GM12864 (cell line): ENCODE data around the gene SNX4.

Experiments
- DNase-seq: peaks from one replicate; pipeline ENCODE4 v3.0.0-alpha.2; 2011; ENCODE audit warnings: low read depth
- H3K4me3 ChIP-seq: 2 replicates; pipeline ENCODE4 v1.5.1; 2011; ENCODE audit warnings: mild to moderate bottlenecking, low read depth, low read length, control low read depth
- CTCF ChIP-seq: IDR thresholded peaks from 2 replicates; pipeline ENCODE4 v1.5.1; 2011; ENCODE audit warnings: low read depth, mild to moderate bottlenecking, moderate library complexity, low read length, control low read depth, inconsistent platforms; ENCODE audit errors: missing control alignments

The SNX4 gene

DNA sequence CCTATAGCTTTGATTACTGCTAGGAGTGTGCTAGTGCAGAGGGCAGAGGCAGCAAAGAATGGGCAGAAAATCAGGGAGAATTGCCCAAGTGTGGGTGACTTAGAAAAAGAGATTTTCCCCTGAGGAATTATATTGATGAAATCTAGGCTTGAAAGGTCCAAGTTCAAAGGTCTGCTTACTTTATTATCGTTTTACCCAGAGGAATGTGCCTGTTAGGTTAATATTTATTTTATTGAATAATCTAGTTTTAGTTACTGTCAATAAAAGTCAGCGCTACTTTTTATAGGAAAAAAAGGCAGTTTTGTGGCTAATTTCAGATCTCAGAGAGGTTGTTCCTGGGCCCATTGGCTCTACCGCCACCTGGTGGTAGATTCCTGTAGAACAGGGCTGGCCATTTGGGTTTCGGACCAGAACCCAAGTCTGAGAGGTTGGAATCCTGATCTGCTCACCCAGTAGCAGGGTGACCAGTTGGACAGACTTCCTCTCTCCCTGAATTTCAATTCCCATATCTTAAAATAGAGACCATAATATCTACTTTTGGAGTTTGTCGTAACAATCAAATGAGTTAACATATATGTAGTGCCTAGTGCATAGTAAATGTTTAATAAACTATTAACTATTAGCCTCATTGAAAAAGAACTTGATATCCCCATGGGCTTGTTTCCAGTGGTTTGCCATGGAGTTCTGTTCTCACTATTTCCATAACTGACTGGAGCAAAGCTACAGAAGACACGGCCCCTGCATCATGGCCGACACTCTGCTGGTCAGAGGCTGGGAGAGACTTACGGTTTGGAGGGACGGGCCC is 82.2 kb downstream of the SNX4 start:
- peak; percentile 94 for TF ChIP-seq CTCF
- DNase-seq: no peak
- H3K4me3 ChIP-seq: no peak overlapping the region

GRCh38 chr3:125436921-125437320 is 83.1 kb downstream of the SNX4 start:
- H3K4me3 ChIP-seq: no peak overlapping the region
- no peak for TF ChIP-seq CTCF
- no peak for DNase-seq

DNA sequence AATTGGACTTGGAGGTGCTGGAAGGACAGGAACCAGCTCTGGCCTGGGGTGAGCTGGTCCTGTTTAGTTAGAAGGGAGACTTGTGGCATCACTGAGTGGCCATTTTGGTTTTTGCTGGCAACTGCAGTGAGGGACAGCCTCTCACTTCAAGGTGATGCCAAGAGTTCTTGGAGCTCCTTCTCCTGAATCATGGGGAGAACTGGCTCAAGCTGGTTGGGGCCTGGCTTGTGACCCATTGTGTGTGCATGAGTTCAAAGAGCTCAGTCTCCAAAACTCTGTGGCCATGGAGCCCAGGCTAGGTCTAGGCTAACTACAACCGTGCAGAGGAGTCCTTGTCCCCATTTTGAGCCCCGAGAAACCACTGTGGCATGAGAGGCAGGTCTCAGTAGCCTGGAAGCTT is 84.8 kb downstream of the SNX4 start:
- no peak for TF ChIP-seq CTCF
- no peak overlapping the region for H3K4me3 ChIP-seq
- no peak for DNase-seq

DNA sequence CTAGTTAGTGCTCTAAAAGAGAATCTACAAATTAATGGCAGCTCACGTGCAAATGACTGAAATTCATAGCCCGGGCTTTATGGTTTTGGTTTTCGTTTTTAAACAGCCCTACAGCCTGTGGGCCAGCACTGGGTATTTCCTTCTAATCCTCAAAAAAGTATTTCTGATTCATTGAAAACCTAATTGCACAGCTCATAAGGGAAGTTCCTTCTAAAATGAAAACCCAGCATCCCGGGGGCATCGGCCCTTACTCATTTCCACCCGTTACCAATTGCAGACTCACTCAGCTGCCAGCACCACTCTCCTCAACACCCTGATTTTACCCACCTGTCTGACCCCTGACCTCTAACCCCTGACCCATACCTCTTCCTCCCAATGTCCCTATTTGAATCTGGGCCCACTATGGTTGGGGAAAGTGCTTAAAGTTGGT is 85.4 kb downstream of the SNX4 start:
- no peak for TF ChIP-seq CTCF
- no peak overlapping the region; the same call in 1 of the 2 replicates for H3K4me3 ChIP-seq
- peak; percentile 26 for DNase-seq

DNA sequence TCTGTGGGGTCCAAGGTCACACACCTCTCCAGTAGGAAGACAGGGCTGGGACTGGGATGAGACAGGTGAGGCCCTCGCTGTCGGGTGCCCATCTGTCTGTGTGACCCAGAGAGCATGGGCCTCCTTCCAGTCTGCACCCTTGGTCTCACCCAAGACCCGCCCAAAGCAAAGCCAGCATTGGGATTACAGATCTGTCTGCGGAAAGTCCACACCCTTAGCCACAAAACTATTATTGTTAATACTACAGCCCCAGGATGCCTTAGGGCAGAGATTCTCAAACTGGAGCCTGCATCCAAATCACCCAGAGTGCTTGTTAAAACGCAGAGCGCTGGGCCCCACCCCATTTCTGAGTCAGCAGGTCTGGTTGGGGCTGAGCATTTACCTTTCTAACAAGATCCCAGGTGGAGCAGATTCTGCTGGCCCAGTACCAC is 86.4 kb downstream of the SNX4 start:
- DNase-seq: no peak
- H3K4me3 ChIP-seq: no peak overlapping the region
- TF ChIP-seq CTCF: no peak

- TF ChIP-seq CTCF: no peak
- no peak for DNase-seq
- H3K4me3 ChIP-seq: no peak overlapping the region
Measured at GRCh38 chr3:125433091-125433534, 86.9 kb downstream of the SNX4 start.
